Lower leg skin (tissue), 3 donors: ENCODE results near the gene SLC7A9.

Experiments
- POLR2A ChIP-seq, 2 donors: fragments of 450-650 bp; IDR thresholded peaks; one replicate each; pipeline ENCODE4 v1.6.1; 2016 to 2017; ENCODE audit warnings: antibody characterized with exemption in 2 of 2, mild to moderate bottlenecking in 1 of 2, moderate library complexity in 1 of 2
- TF ChIP-seq, protein P1 (sequence below), 3 donors: fragments of 450-650 bp; IDR thresholded peaks; one replicate each; pipeline ENCODE4 v1.5.1; 2016; ENCODE audit warnings: antibody characterized with exemption in 3 of 3, mild to moderate bottlenecking in 3 of 3, moderate library complexity in 2 of 3

- TF ChIP-seq, protein P1, sequence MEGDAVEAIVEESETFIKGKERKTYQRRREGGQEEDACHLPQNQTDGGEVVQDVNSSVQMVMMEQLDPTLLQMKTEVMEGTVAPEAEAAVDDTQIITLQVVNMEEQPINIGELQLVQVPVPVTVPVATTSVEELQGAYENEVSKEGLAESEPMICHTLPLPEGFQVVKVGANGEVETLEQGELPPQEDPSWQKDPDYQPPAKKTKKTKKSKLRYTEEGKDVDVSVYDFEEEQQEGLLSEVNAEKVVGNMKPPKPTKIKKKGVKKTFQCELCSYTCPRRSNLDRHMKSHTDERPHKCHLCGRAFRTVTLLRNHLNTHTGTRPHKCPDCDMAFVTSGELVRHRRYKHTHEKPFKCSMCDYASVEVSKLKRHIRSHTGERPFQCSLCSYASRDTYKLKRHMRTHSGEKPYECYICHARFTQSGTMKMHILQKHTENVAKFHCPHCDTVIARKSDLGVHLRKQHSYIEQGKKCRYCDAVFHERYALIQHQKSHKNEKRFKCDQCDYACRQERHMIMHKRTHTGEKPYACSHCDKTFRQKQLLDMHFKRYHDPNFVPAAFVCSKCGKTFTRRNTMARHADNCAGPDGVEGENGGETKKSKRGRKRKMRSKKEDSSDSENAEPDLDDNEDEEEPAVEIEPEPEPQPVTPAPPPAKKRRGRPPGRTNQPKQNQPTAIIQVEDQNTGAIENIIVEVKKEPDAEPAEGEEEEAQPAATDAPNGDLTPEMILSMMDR (IDR thresholded peaks at IDR 0.05): no peak
- TF ChIP-seq POLR2A (IDR thresholded peaks at IDR 0.05): no peak
Measured at GRCh38 chr19:32862741-32863140, 6.8 kb downstream of the SLC7A9 start.
